Neural progenitor cell (in vitro differentiated cells): ENCODE results near the gene PANX1. TPM values are rescaled to one million over a fixed set of nuclear protein-coding genes. Genes with fewer than 3 reads are reported as not detected.

Experiments
- DNase-seq: peaks from one replicate; pipeline ENCODE4 v3.0.0-alpha.2; 2016; ENCODE audit warnings: low spot score
- H2AFZ ChIP-seq: fragments of 200-600 bp; sonication (generic); replicated peaks from 2 replicates; pipeline ENCODE4 v1.6.1; 2016; ENCODE audit warnings: antibody characterized with exemption
- H3F3A ChIP-seq: fragments of 200-600 bp; sonication (generic); 2 replicates; pipeline ENCODE4 v1.6.1; 2016; ENCODE audit warnings: antibody characterized with exemption, low read depth
- H3K27ac ChIP-seq: fragments of 200-600 bp; sonication (generic); 2 replicates; pipeline ENCODE4 v1.5.1; 2016; ENCODE audit warnings: mild to moderate bottlenecking
- H3K27me3 ChIP-seq: fragments of 200-600 bp; sonication (generic); 2 replicates; pipeline ENCODE4 v1.6.1; 2016; ENCODE audit warnings: mild to moderate bottlenecking, moderate library complexity
- H3K36me3 ChIP-seq: fragments of 200-600 bp; sonication (generic); 2 replicates; pipeline ENCODE4 v1.5.1; 2016
- H3K4me1 ChIP-seq: fragments of 200-600 bp; sonication (generic); 2 replicates; pipeline ENCODE4 v1.6.1; 2016; ENCODE audit warnings: mixed run types
- H3K4me2 ChIP-seq: fragments of 200-600 bp; sonication (generic); 2 replicates; pipeline ENCODE4 v1.6.1; 2016
- H3K4me3 ChIP-seq: fragments of 200-600 bp; sonication (generic); 2 replicates; pipeline ENCODE4 v1.5.1; 2016
- H3K79me2 ChIP-seq: fragments of 200-600 bp; sonication (generic); 2 replicates; pipeline ENCODE4 v1.6.1; 2016; ENCODE audit warnings: low read depth
- H3K9ac ChIP-seq: fragments of 200-600 bp; sonication (generic); 2 replicates; pipeline ENCODE4 v1.6.1; 2016
- H3K9me3 ChIP-seq: fragments of 200-600 bp; sonication (generic); 2 replicates; pipeline ENCODE4 v1.5.1; 2016; ENCODE audit warnings: low read depth
- H4K20me1 ChIP-seq: fragments of 200-600 bp; sonication (generic); 2 replicates; pipeline ENCODE4 v1.6.1; 2016; ENCODE audit warnings: low read depth
- H3K27ac Mint-ChIP-seq: 3 replicates; pipeline ENCODE4 v1.8.0; 2021; ENCODE audit warnings: mixed read lengths
- H3K27me3 Mint-ChIP-seq: 2 replicates; pipeline ENCODE4 v1.8.0; 2022; ENCODE audit warnings: low read depth, mild to moderate bottlenecking, inconsistent platforms, moderate library complexity, mixed read lengths; ENCODE audit not compliant: insufficient read depth
- H3K36me3 Mint-ChIP-seq: 3 replicates; pipeline ENCODE4 v1.8.0; 2021; ENCODE audit warnings: mixed read lengths
- H3K4me1 Mint-ChIP-seq: 3 replicates; pipeline ENCODE4 v1.8.0; 2021; ENCODE audit warnings: mixed read lengths
- H3K4me3 Mint-ChIP-seq: 3 replicates; pipeline ENCODE4 v1.8.0; 2021; ENCODE audit warnings: mild to moderate bottlenecking, moderate library complexity, mixed read lengths
- H3K9me3 Mint-ChIP-seq: 3 replicates; pipeline ENCODE4 v1.8.0; 2020; ENCODE audit warnings: mixed read lengths
- CTCF ChIP-seq: fragments of 200-600 bp; sonication (generic); IDR thresholded peaks from 2 replicates; pipeline ENCODE4 v1.5.1; 2017; ENCODE audit warnings: antibody characterized with exemption, mild to moderate bottlenecking
- EZH2 ChIP-seq: fragments of 200-600 bp; sonication (generic); IDR thresholded peaks from 2 replicates; pipeline ENCODE4 v1.6.1; 2017; ENCODE audit warnings: antibody characterized with exemption, mild to moderate bottlenecking, moderate library complexity
- EZH2phosphoT487 ChIP-seq: fragments of 200-600 bp; sonication (generic); IDR thresholded peaks from 2 replicates; pipeline ENCODE4 v1.6.1; 2017; ENCODE audit warnings: antibody characterized with exemption
- total RNA-seq: library from RNA; depleted of rRNA; stranded (reverse); fragments of >200 nt; gene quantifications from 2 replicates; pipeline ENCODE4 v1.2.3, GENCODE V29; 2015; ENCODE audit warnings: low replicate concordance

The PANX1 gene
- total RNA-seq, 1 donor from 2014 or later: 26.4 TPM

- Mint-ChIP-seq H3K36me3 (no peaks in the 10 kb centered on the region), H3K27ac (peak overlapping the region; percentile 3), H3K4me3 (no peak overlapping the region), H3K9me3 (no peaks in the 10 kb centered on the region), H3K27me3 (peaks cover 2% of the 10 kb centered on the region), H3K4me1 (peaks cover 16% of the 10 kb centered on the region)
- Histone ChIP-seq H3F3A (no peaks in the 10 kb centered on the region), H3K9me3 (no peaks in the 10 kb centered on the region), H3K4me3 (no peak overlapping the region), H3K9ac (no peak overlapping the region), H3K27ac (no peak overlapping the region), H3K4me1 (no peaks in the 10 kb centered on the region), H3K79me2 (no peaks in the 10 kb centered on the region), H4K20me1 (no peaks in the 10 kb centered on the region), H3K4me2 (no peak overlapping the region), H3K27me3 (no peaks in the 10 kb centered on the region), H2AFZ (no peak overlapping the region), H3K36me3 (no peaks in the 10 kb centered on the region)
- no peak for TF ChIP-seq CTCF
- no peak for DNase-seq
Measured at GRCh38 chr11:94199136-94200130, 70.8 kb downstream of the PANX1 start.

GRCh38 chr11:94201004-94201465 is 72.4 kb downstream of the PANX1 start:
- no peaks in the 10 kb centered on the region for H3K27me3 ChIP-seq
- no peaks in the 10 kb centered on the region for H3K4me1 ChIP-seq
- peaks cover 16% of the 10 kb centered on the region for H3K4me1 Mint-ChIP-seq
- H3K9me3 ChIP-seq: no peaks in the 10 kb centered on the region
- no peak overlapping the region for H3K4me3 Mint-ChIP-seq
- H3K36me3 Mint-ChIP-seq: no peaks in the 10 kb centered on the region
- no peaks in the 10 kb centered on the region for H3K36me3 ChIP-seq
- no peaks in the 10 kb centered on the region for H3F3A ChIP-seq
- H3K9me3 Mint-ChIP-seq: no peaks in the 10 kb centered on the region
- TF ChIP-seq EZH2phosphoT487: no peak
- no peak for TF ChIP-seq CTCF
- TF ChIP-seq EZH2: no peak
- no peak overlapping the region for H3K4me2 ChIP-seq
- H3K4me3 ChIP-seq: no peak overlapping the region
- no peak for DNase-seq
- peak overlapping the region; percentile 41 for H3K27ac Mint-ChIP-seq
- no peak overlapping the region for H2AFZ ChIP-seq
- no peak overlapping the region for H3K9ac ChIP-seq
- no peaks in the 10 kb centered on the region for H3K79me2 ChIP-seq
- H4K20me1 ChIP-seq: no peaks in the 10 kb centered on the region
- H3K27me3 Mint-ChIP-seq: peaks cover 2% of the 10 kb centered on the region
- no peak overlapping the region for H3K27ac ChIP-seq

- Histone ChIP-seq H4K20me1 (no peaks in the 10 kb centered on the region), H2AFZ (no peak overlapping the region), H3K4me3 (no peak overlapping the region), H3K27me3 (no peaks in the 10 kb centered on the region), H3K79me2 (no peaks in the 10 kb centered on the region), H3K27ac (no peak overlapping the region), H3F3A (no peaks in the 10 kb centered on the region), H3K4me2 (no peak overlapping the region), H3K9ac (no peak overlapping the region), H3K9me3 (no peaks in the 10 kb centered on the region), H3K4me1 (no peaks in the 10 kb centered on the region), H3K36me3 (no peaks in the 10 kb centered on the region)
- H3K9me3 Mint-ChIP-seq: no peaks in the 10 kb centered on the region
- no peaks in the 10 kb centered on the region for H3K36me3 Mint-ChIP-seq
- peaks cover 16% of the 10 kb centered on the region for H3K4me1 Mint-ChIP-seq
- TF ChIP-seq EZH2 (no peak), CTCF (no peak), EZH2phosphoT487 (no peak)
- DNase-seq: no peak
- peaks cover 2% of the 10 kb centered on the region for H3K27me3 Mint-ChIP-seq
- no peak overlapping the region for H3K4me3 Mint-ChIP-seq
- no peak overlapping the region for H3K27ac Mint-ChIP-seq
Measured at GRCh38 chr11:94203070-94203469, 74.4 kb downstream of the PANX1 start.
